ENCODE data around the gene G6PC2. TPM values are rescaled to one million over a fixed set of nuclear protein-coding genes. Genes with fewer than 3 reads are reported as not detected.
"Not testable (repeated sequence)": the region's sequence is repeated elsewhere in the genome, so short reads cannot be mapped to it uniquely, and the experiment has no call there.

G6PC2 gene
- total and polyA plus RNA-seq, 2 donors (not counting 1 experiment from before 2014, with no cell fraction given) = not detected

DNA sequence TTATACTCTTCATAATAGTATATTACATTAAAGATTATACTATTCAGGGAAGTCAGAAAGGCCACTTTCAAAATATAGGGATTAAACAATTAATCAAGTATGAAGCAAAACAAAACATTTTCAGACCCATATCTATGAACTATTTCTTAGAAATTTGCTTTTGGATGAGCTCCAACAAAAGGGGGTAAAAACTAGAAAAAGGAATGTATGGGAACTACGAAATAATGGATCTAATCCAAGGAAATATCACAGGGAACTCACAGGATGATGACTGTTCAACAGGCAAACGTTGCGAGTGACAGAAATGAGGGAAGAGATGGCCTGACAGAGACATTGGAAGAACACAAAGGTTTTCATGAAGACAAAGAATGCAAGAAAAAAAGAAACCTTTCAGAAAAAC, 27.9 kb downstream of the G6PC2 start:
- CTCF ChIA-PET = no interaction called here
- no peak for TF ChIP-seq EZH2 (IDR thresholded peaks at IDR 0.05; ENCODE audit: borderline replicate concordance, insufficient read depth, low read depth, low read length, poor library complexity, severe bottlenecking)
- TF ChIP-seq, protein P1, sequence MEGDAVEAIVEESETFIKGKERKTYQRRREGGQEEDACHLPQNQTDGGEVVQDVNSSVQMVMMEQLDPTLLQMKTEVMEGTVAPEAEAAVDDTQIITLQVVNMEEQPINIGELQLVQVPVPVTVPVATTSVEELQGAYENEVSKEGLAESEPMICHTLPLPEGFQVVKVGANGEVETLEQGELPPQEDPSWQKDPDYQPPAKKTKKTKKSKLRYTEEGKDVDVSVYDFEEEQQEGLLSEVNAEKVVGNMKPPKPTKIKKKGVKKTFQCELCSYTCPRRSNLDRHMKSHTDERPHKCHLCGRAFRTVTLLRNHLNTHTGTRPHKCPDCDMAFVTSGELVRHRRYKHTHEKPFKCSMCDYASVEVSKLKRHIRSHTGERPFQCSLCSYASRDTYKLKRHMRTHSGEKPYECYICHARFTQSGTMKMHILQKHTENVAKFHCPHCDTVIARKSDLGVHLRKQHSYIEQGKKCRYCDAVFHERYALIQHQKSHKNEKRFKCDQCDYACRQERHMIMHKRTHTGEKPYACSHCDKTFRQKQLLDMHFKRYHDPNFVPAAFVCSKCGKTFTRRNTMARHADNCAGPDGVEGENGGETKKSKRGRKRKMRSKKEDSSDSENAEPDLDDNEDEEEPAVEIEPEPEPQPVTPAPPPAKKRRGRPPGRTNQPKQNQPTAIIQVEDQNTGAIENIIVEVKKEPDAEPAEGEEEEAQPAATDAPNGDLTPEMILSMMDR (IDR thresholded peaks at IDR 0.05) = no peak

DNA sequence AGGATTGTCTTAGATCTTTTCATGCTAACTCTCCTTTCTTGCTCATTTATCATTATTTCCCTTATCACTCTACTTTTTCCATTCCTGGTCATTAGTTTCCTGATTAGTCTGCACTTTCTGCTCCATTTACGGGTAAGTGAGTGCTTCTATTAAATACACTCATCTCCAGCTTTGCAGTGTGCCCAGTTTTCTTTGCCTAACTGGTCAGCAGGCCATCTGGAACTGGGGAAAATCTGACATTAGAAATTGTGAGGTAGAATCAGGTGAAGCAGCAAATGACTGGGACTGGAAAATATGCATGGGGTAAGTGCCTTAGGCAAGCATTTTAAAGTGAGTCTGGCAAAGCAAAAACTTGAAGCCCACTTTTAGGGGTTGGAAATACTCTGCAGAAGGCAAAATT, 29.2 kb downstream of the G6PC2 start:
- peaks cover 10 to 14% of the 10 kb centered on the region in 2 donors for H3K4me1 ChIP-seq (ENCODE audit: control insufficient read depth in 2 of 2, insufficient read depth in 2 of 2, low read length in 2 of 2)
- TF ChIP-seq EZH2 (IDR thresholded peaks at IDR 0.05; ENCODE audit: borderline replicate concordance, insufficient read depth, low read depth, low read length, poor library complexity, severe bottlenecking) = no peak
- TF ChIP-seq, protein P1 (IDR thresholded peaks at IDR 0.05) = no peak
- no peak for ATAC-seq (ENCODE audit: low read depth)
- H3K9ac ChIP-seq (ENCODE audit: low read length) = no peak overlapping the region
- Mint-ChIP-seq H3K27me3 (peaks cover 3% of the 10 kb centered on the region), H3K4me1 (peaks cover 16% of the 10 kb centered on the region), H3K4me3 (no peak overlapping the region), H3K9me3 (ENCODE audit: insufficient read depth) (peaks cover 2% of the 10 kb centered on the region), H3K27ac (no peak overlapping the region)
- CTCF ChIA-PET = interaction anchor here (0.6 kb wide), 1 partner anchor 129 kb away, joined by 4 read pairs; no protein-coding TSS in a partner anchor
- peak overlapping the region; percentile 16 for H2AFZ ChIP-seq (ENCODE audit: insufficient read depth, low read depth, low read length, poor library complexity, severe bottlenecking)
- 80% methylated on average over 1 of the region's 1 CpG for WGBS (ENCODE audit: insufficient coverage)
- H3K4me2 ChIP-seq (replicated peaks; ENCODE audit: low read depth, low read length, poor library complexity, severe bottlenecking) = peak overlapping the region; percentile 50
- no peaks in the 10 kb centered on the region for H3K27me3 ChIP-seq (replicated peaks in 1 of 4; ENCODE audit: control extremely low read depth in 1 of 4, control insufficient read depth in 3 of 4, insufficient read depth in 4 of 4, low read length in 3 of 4)
- POLR2A ChIA-PET = no interaction called here
- H4K20me1 ChIP-seq (ENCODE audit: control insufficient read depth, insufficient read depth, low read length, poor library complexity, severe bottlenecking) = no peaks in the 10 kb centered on the region
- DNase-seq = no peak
- H3K79me2 ChIP-seq (ENCODE audit: control insufficient read depth, insufficient read depth, low read length) = no peaks in the 10 kb centered on the region
- H3K4me3 ChIP-seq (ENCODE audit: control extremely low read depth in 1 of 5, extremely low read depth in 1 of 5, insufficient read depth in 1 of 5, low read depth in 2 of 5, low read length in 4 of 5) = no peak overlapping the region
- no peak overlapping the region for H3K27ac ChIP-seq (ENCODE audit: low read length in 2 of 2)
- H3K9me3 ChIP-seq (ENCODE audit: control extremely low read depth in 1 of 3, control insufficient read depth in 2 of 3, insufficient read depth in 1 of 3, low read length in 2 of 3) = no peaks in the 10 kb centered on the region
- intact Hi-C loops (cut with micrococcal nuclease) = no loop called here
- H3K36me3 ChIP-seq (replicated peaks in 1 of 2; ENCODE audit: control extremely low read depth in 1 of 2, control insufficient read depth in 1 of 2, extremely low read depth in 1 of 2, insufficient read depth in 2 of 2, low read length in 1 of 2) = no peaks in the 10 kb centered on the region

More for the DNA sequence above, 27.9 kb downstream of the G6PC2 start:
- intact Hi-C loops (cut with micrococcal nuclease) = no loop called here
- no peak overlapping the region for H3K4me3 ChIP-seq (ENCODE audit: control extremely low read depth in 1 of 5, extremely low read depth in 1 of 5, insufficient read depth in 1 of 5, low read depth in 2 of 5, low read length in 4 of 5)
- Mint-ChIP-seq H3K4me3 (peak overlapping the region; percentile 13), H3K27ac (no peak overlapping the region), H3K27me3 (peaks cover 3% of the 10 kb centered on the region), H3K9me3 (ENCODE audit: insufficient read depth) (peaks cover 2% of the 10 kb centered on the region), H3K4me1 (peaks cover 16% of the 10 kb centered on the region)
- DNase-seq (no peak), ATAC-seq (ENCODE audit: low read depth) (no peak)
- H3K4me1 ChIP-seq (ENCODE audit: control insufficient read depth in 2 of 2, insufficient read depth in 2 of 2, low read length in 2 of 2) = peaks cover 10 to 14% of the 10 kb centered on the region in 2 donors
- H3K4me2 ChIP-seq (replicated peaks; ENCODE audit: low read depth, low read length, poor library complexity, severe bottlenecking) = peak overlapping the region; percentile 50
- POLR2A ChIA-PET = no interaction called here
- no peaks in the 10 kb centered on the region for H3K27me3 ChIP-seq (replicated peaks in 1 of 4; ENCODE audit: control extremely low read depth in 1 of 4, control insufficient read depth in 3 of 4, insufficient read depth in 4 of 4, low read length in 3 of 4)
- H4K20me1 ChIP-seq (ENCODE audit: control insufficient read depth, insufficient read depth, low read length, poor library complexity, severe bottlenecking) = no peaks in the 10 kb centered on the region
- no peaks in the 10 kb centered on the region for H3K36me3 ChIP-seq (replicated peaks in 1 of 2; ENCODE audit: control extremely low read depth in 1 of 2, control insufficient read depth in 1 of 2, extremely low read depth in 1 of 2, insufficient read depth in 2 of 2, low read length in 1 of 2)
- H3K9me3 ChIP-seq (ENCODE audit: control extremely low read depth in 1 of 3, control insufficient read depth in 2 of 3, insufficient read depth in 1 of 3, low read length in 2 of 3) = no peaks in the 10 kb centered on the region
- H3K27ac ChIP-seq (ENCODE audit: low read length in 2 of 2) = no peak overlapping the region
- peak overlapping the region; percentile 16 for H3K9ac ChIP-seq (ENCODE audit: low read length)
- no peaks in the 10 kb centered on the region for H3K79me2 ChIP-seq (ENCODE audit: control insufficient read depth, insufficient read depth, low read length)
- H2AFZ ChIP-seq (ENCODE audit: insufficient read depth, low read depth, low read length, poor library complexity, severe bottlenecking) = no peak overlapping the region
- 93% methylated on average over 3 of the region's 3 CpGs for WGBS (ENCODE audit: insufficient coverage)

DNA sequence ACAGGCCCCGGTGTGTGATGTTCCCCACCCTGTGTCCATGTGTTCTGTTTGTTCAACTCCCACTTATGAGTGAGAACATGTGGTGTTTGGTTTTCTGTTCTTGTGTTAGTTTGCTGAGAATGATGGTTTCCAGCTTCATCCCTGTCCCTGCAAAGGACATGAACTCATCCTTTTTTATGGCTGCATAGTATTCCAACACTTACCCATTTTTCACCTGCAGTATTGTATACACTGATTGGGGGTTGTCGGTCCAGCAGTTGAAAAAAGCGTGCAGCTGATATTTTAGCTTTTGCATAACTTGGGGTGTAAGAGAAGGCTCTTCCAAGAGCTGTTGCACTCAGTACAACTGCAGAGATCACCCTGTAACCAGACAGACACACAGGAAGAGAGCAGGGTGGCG, 31.1 kb downstream of the G6PC2 start:
- H3K9me3 Mint-ChIP-seq (ENCODE audit: insufficient read depth); POLR2A ChIA-PET; ATAC-seq (ENCODE audit: low read depth); CTCF ChIA-PET; H3K27ac Mint-ChIP-seq; H3K9me3 ChIP-seq (ENCODE audit: control extremely low read depth in 1 of 3, control insufficient read depth in 2 of 3, insufficient read depth in 1 of 3, low read length in 2 of 3); H2AFZ ChIP-seq (ENCODE audit: insufficient read depth, low read depth, low read length, poor library complexity, severe bottlenecking); H4K20me1 ChIP-seq (ENCODE audit: control insufficient read depth, insufficient read depth, low read length, poor library complexity, severe bottlenecking); H3K36me3 ChIP-seq (replicated peaks in 1 of 2; ENCODE audit: control extremely low read depth in 1 of 2, control insufficient read depth in 1 of 2, extremely low read depth in 1 of 2, insufficient read depth in 2 of 2, low read length in 1 of 2); DNase-seq; H3K27me3 Mint-ChIP-seq; H3K27me3 ChIP-seq (replicated peaks in 1 of 4; ENCODE audit: control extremely low read depth in 1 of 4, control insufficient read depth in 3 of 4, insufficient read depth in 4 of 4, low read length in 3 of 4); H3K9ac ChIP-seq (ENCODE audit: low read length); H3K4me3 Mint-ChIP-seq; H3K4me3 ChIP-seq (ENCODE audit: control extremely low read depth in 1 of 5, extremely low read depth in 1 of 5, insufficient read depth in 1 of 5, low read depth in 2 of 5, low read length in 4 of 5); H3K27ac ChIP-seq (ENCODE audit: low read length in 2 of 2); H3K4me2 ChIP-seq (replicated peaks; ENCODE audit: low read depth, low read length, poor library complexity, severe bottlenecking); intact Hi-C loops (cut with micrococcal nuclease); H3K79me2 ChIP-seq (ENCODE audit: control insufficient read depth, insufficient read depth, low read length): not testable (repeated sequence)
- H3K4me1 ChIP-seq (ENCODE audit: control insufficient read depth in 2 of 2, insufficient read depth in 2 of 2, low read length in 2 of 2) = peaks cover 10 to 14% of the 10 kb centered on the region in 2 donors
- 91% methylated on average over 2 of the region's 4 CpGs for WGBS (ENCODE audit: insufficient coverage)
- peaks cover 16% of the 10 kb centered on the region for H3K4me1 Mint-ChIP-seq
